Parathyroid adenoma (tissue), 2 donors: ENCODE results near the gene KIF26A.

Source experiments
- H2AFZ ChIP-seq: fragments of 300-600 bp; sonication (generic); one replicate; pipeline ENCODE4 v1.7.0; 2017; ENCODE audit warnings: antibody characterized with exemption, mild to moderate bottlenecking
- H3K27ac ChIP-seq: fragments of 300-600 bp; sonication (generic); one replicate; pipeline ENCODE4 v1.7.0; 2017
- H3K27me3 ChIP-seq: fragments of 300-600 bp; sonication (generic); one replicate; pipeline ENCODE4 v1.7.0; 2017; ENCODE audit warnings: low read length; ENCODE audit not compliant: control insufficient read depth, insufficient read depth
- H3K36me3 ChIP-seq: fragments of 300-600 bp; sonication (generic); one replicate; pipeline ENCODE4 v1.7.0; 2017; ENCODE audit warnings: low read length; ENCODE audit not compliant: control insufficient read depth, insufficient read depth
- H3K4me1 ChIP-seq: fragments of 300-600 bp; sonication (generic); one replicate; pipeline ENCODE4 v1.7.0; 2017; ENCODE audit warnings: control low read depth
- H3K4me2 ChIP-seq: fragments of 300-600 bp; sonication (generic); one replicate; pipeline ENCODE4 v1.7.0; 2017; ENCODE audit warnings: low read length
- H3K4me3 ChIP-seq: fragments of 300-600 bp; sonication (generic); one replicate; pipeline ENCODE4 v1.7.0; 2017; ENCODE audit warnings: low read depth, low read length
- H3K79me2 ChIP-seq: fragments of 300-600 bp; sonication (generic); one replicate; pipeline ENCODE4 v1.7.0; 2017; ENCODE audit warnings: control low read depth
- H3K9ac ChIP-seq: fragments of 300-600 bp; sonication (generic); one replicate; pipeline ENCODE4 v1.7.0; 2017; ENCODE audit warnings: mild to moderate bottlenecking
- H3K9me3 ChIP-seq: fragments of 300-600 bp; sonication (generic); one replicate; pipeline ENCODE4 v1.7.0; 2017; ENCODE audit warnings: low read length; ENCODE audit not compliant: control insufficient read depth
- TF ChIP-seq, protein P1 (sequence below): fragments of 300-600 bp; sonication (generic); IDR thresholded peaks from one replicate; pipeline ENCODE4 v1.7.0; 2017; ENCODE audit warnings: antibody characterized with exemption, mild to moderate bottlenecking
- donor health status: primary hyperparathyroidism.

The KIF26A gene

GRCh38 chr14:104119488-104120251 lies 18.7 kb upstream of the KIF26A start:
- H3K4me2 ChIP-seq = no peak overlapping the region
- no peak overlapping the region for H3K4me3 ChIP-seq
- H3K9ac ChIP-seq = no peak overlapping the region
- H3K9me3 ChIP-seq = no peaks in the 10 kb centered on the region
- no peak overlapping the region for H3K27ac ChIP-seq
- no peak overlapping the region for H2AFZ ChIP-seq
- H3K27me3 ChIP-seq = no peaks in the 10 kb centered on the region
- TF ChIP-seq, protein P1, sequence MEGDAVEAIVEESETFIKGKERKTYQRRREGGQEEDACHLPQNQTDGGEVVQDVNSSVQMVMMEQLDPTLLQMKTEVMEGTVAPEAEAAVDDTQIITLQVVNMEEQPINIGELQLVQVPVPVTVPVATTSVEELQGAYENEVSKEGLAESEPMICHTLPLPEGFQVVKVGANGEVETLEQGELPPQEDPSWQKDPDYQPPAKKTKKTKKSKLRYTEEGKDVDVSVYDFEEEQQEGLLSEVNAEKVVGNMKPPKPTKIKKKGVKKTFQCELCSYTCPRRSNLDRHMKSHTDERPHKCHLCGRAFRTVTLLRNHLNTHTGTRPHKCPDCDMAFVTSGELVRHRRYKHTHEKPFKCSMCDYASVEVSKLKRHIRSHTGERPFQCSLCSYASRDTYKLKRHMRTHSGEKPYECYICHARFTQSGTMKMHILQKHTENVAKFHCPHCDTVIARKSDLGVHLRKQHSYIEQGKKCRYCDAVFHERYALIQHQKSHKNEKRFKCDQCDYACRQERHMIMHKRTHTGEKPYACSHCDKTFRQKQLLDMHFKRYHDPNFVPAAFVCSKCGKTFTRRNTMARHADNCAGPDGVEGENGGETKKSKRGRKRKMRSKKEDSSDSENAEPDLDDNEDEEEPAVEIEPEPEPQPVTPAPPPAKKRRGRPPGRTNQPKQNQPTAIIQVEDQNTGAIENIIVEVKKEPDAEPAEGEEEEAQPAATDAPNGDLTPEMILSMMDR = no peak
- H3K36me3 ChIP-seq = no peaks in the 10 kb centered on the region
- no peaks in the 10 kb centered on the region for H3K79me2 ChIP-seq
- H3K4me1 ChIP-seq = peaks cover 3% of the 10 kb centered on the region

DNA sequence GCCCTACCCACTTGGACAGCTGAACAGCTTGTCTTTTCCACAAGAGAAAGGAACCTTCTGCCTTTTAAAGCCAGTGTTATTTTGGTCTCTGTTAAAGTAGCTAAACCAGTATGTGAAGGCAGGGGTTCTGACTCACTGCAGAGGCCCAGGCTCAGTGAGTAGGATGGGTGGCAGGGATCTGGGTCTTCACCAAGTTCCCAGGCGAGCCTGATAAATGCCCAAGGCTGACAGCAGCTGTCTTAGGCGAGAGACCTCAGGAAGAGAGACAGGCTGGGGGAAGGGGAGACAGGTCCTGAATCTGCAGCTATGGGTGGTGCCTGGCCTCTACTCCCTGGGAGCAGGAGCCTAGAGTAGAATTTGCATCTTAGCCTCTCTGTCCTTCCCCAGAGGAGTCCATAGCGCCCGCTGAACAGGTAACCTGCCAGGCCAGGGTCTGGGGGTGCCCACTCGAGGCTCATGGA lies 18.1 kb upstream of the KIF26A start:
- Histone ChIP-seq H3K9me3 (no peaks in the 10 kb centered on the region), H3K79me2 (no peaks in the 10 kb centered on the region), H3K4me2 (no peak overlapping the region), H3K4me1 (peaks cover 3% of the 10 kb centered on the region), H3K27me3 (no peaks in the 10 kb centered on the region), H3K27ac (no peak overlapping the region), H3K9ac (no peak overlapping the region), H2AFZ (no peak overlapping the region), H3K4me3 (no peak overlapping the region), H3K36me3 (no peaks in the 10 kb centered on the region)
- TF ChIP-seq, protein P1 = no peak

GRCh38 chr14:104121142-104121541 lies 17.2 kb upstream of the KIF26A start:
- H3K4me1 ChIP-seq = peaks cover 3% of the 10 kb centered on the region
- no peaks in the 10 kb centered on the region for H3K79me2 ChIP-seq
- no peaks in the 10 kb centered on the region for H3K9me3 ChIP-seq
- H2AFZ ChIP-seq = no peak overlapping the region
- H3K27ac ChIP-seq = no peak overlapping the region
- H3K4me2 ChIP-seq = no peak overlapping the region
- H3K9ac ChIP-seq = no peak overlapping the region
- no peak overlapping the region for H3K4me3 ChIP-seq
- no peaks in the 10 kb centered on the region for H3K36me3 ChIP-seq
- H3K27me3 ChIP-seq = no peaks in the 10 kb centered on the region
- TF ChIP-seq, protein P1 = no peak

- Histone ChIP-seq H3K36me3 (no peaks in the 10 kb centered on the region), H3K27me3 (no peaks in the 10 kb centered on the region), H3K27ac (no peak overlapping the region), H3K4me3 (no peak overlapping the region), H3K4me2 (no peak overlapping the region), H3K9ac (no peak overlapping the region), H3K79me2 (no peaks in the 10 kb centered on the region), H3K9me3 (no peaks in the 10 kb centered on the region), H3K4me1 (no peaks in the 10 kb centered on the region), H2AFZ (no peak overlapping the region)
- TF ChIP-seq, protein P1 = no peak
Measured at GRCh38 chr14:104123879-104124278, 14.5 kb upstream of the KIF26A start.

- Histone ChIP-seq H3K36me3 (no peaks in the 10 kb centered on the region), H3K4me3 (no peak overlapping the region), H3K9me3 (no peaks in the 10 kb centered on the region), H2AFZ (no peak overlapping the region), H3K27ac (no peak overlapping the region), H3K79me2 (no peaks in the 10 kb centered on the region), H3K4me1 (no peaks in the 10 kb centered on the region), H3K9ac (no peak overlapping the region), H3K4me2 (no peak overlapping the region), H3K27me3 (no peaks in the 10 kb centered on the region)
- TF ChIP-seq, protein P1 = no peak
Measured at GRCh38 chr14:104125011-104125410, 13.4 kb upstream of the KIF26A start.
